ENCODE data around the gene VWDE. TPM values are rescaled to one million over a fixed set of nuclear protein-coding genes. Genes with fewer than 3 reads are reported as not detected.
"Not testable (repeated sequence)": the region's sequence is repeated elsewhere in the genome, so short reads cannot be mapped to it uniquely, and the experiment has no call there.

Gene VWDE
- total RNA-seq, 1 experiment from 2014 or later: 3.1 TPM

DNA sequence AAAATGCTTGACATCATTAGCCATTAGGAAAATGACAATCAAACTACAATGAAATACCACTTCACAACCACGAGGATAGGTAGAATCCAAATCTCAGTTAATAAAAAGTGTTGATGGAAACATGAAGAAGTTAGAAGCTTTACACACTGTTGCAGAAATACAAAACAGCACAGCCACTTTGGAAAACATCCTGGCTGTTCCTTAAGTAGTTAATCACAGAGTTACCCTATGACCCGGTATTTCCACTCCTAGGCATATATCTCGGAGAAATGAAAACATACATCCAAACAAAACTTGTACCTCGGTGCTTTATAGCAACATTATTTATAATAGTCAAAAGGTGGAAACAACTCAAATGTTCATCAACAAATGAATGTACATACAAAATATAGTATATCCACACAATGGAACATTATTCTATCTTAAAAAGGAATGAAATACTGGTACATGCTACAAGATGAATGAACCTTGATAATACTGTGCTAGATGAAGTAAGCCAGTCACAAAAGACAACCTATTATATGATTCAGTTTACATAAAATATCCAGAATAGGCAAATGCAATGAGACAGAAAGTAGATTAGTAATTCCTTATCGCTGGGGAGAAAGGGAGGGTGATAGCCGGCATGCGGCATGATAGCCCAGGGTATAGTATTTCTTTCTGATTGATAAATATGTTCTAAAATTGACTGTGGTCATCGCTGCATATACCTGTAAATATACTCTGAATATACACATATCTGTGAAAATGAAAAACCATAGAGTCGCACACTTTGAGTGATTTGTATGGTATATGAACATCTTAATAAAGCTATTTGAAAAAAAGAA is 1.9 kb downstream of the VWDE start:
- BruUV-seq (replicated peaks): no TSS peak
- no peak for DNase-seq (ENCODE audit: unreplicated experiment)
- Mint-ChIP-seq H3K4me1 (ENCODE audit: insufficient read depth, unreplicated experiment) (no peaks in the 10 kb centered on the region), H3K9me3 (ENCODE audit: unreplicated experiment) (peaks cover 9% of the 10 kb centered on the region), H3K27ac (ENCODE audit: low read depth, unreplicated experiment) (no peak overlapping the region), H3K27me3 (ENCODE audit: insufficient read depth, unreplicated experiment) (peaks cover 16% of the 10 kb centered on the region), H3K4me3 (ENCODE audit: unreplicated experiment) (no peak overlapping the region), H3K36me3 (ENCODE audit: insufficient read depth, unreplicated experiment) (no peaks in the 10 kb centered on the region)
- CTCF ChIA-PET: interaction anchor here (0.6 to 1.6 kb wide), 3 partner anchors 10 to 346 kb away, joined by 3 to 5 read pairs (median 3); no protein-coding TSS in a partner anchor
- intact Hi-C loops (cut with micrococcal nuclease): no loop called here
- TF ChIP-seq, protein P1, sequence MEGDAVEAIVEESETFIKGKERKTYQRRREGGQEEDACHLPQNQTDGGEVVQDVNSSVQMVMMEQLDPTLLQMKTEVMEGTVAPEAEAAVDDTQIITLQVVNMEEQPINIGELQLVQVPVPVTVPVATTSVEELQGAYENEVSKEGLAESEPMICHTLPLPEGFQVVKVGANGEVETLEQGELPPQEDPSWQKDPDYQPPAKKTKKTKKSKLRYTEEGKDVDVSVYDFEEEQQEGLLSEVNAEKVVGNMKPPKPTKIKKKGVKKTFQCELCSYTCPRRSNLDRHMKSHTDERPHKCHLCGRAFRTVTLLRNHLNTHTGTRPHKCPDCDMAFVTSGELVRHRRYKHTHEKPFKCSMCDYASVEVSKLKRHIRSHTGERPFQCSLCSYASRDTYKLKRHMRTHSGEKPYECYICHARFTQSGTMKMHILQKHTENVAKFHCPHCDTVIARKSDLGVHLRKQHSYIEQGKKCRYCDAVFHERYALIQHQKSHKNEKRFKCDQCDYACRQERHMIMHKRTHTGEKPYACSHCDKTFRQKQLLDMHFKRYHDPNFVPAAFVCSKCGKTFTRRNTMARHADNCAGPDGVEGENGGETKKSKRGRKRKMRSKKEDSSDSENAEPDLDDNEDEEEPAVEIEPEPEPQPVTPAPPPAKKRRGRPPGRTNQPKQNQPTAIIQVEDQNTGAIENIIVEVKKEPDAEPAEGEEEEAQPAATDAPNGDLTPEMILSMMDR (IDR thresholded peaks at IDR 0.05; ENCODE audit: unreplicated experiment): no peak
- POLR2A ChIA-PET: interaction anchor here (0.6 to 2.7 kb wide), 4 partner anchors 21 to 1587 kb away, joined by 3 to 16 read pairs (median 7); partner anchors contain the start of gene TMEM106B

DNA sequence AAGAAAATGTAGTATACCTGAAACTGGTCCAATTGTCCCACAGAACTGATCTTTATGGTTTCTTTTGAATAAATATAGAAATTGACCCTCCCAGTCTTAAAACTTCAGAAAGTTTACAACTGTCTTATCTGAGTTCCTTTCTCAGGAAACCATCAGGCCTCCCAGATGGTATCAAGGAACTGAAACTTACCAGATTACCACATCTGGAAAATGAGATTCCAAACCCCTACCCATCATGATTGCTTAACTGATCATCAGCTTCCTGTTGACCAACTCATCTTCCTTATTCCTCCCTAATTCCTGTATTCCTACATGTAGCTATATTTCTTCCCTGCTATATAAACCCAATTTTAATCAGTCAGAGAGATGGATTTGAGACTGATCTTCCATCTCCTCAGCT is 5.5 kb downstream of the VWDE start:
- Mint-ChIP-seq H3K4me1 (ENCODE audit: insufficient read depth, unreplicated experiment) (no peaks in the 10 kb centered on the region), H3K4me3 (ENCODE audit: unreplicated experiment) (no peak overlapping the region), H3K36me3 (ENCODE audit: insufficient read depth, unreplicated experiment) (no peaks in the 10 kb centered on the region), H3K27ac (ENCODE audit: low read depth, unreplicated experiment) (no peak overlapping the region), H3K9me3 (ENCODE audit: unreplicated experiment) (peaks cover 9% of the 10 kb centered on the region), H3K27me3 (ENCODE audit: insufficient read depth, unreplicated experiment) (peaks cover 16% of the 10 kb centered on the region)
- CTCF ChIA-PET: interaction anchor here (0.6 to 1.0 kb wide), 2 partner anchors 12 to 15 kb away, joined by 3 to 4 read pairs; no protein-coding TSS in a partner anchor
- POLR2A ChIA-PET: no interaction called here
- BruUV-seq (replicated peaks): no TSS peak
- intact Hi-C loops (cut with micrococcal nuclease): no loop called here
- TF ChIP-seq, protein P1 (IDR thresholded peaks at IDR 0.05; ENCODE audit: unreplicated experiment): no peak
- no peak for DNase-seq (ENCODE audit: unreplicated experiment)

DNA sequence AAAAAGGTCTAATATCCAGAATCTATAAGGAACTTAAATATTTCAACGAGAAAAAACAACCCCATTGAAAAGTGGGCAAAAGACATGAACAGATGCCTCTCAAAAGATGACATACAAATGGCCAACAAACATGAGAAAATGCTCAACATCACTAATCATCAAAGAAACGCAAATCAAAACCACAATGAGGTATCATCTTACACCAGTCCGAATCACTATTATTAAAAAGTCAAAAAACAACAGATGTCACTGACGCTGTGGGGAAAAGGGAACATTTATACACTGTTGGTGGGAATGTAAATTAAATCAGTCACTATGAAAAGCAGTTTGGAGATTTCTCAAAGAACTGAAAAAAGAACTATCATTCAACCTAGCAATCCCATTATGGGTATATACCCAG is 6.0 kb downstream of the VWDE start:
- Mint-ChIP-seq H3K27me3 (ENCODE audit: insufficient read depth, unreplicated experiment) (peaks cover 16% of the 10 kb centered on the region), H3K4me3 (ENCODE audit: unreplicated experiment) (no peak overlapping the region), H3K4me1 (ENCODE audit: insufficient read depth, unreplicated experiment) (no peaks in the 10 kb centered on the region), H3K9me3 (ENCODE audit: unreplicated experiment) (peaks cover 9% of the 10 kb centered on the region), H3K36me3 (ENCODE audit: insufficient read depth, unreplicated experiment) (no peaks in the 10 kb centered on the region), H3K27ac (ENCODE audit: low read depth, unreplicated experiment) (no peak overlapping the region)
- no TSS peak for BruUV-seq (replicated peaks)
- TF ChIP-seq, protein P1 (IDR thresholded peaks at IDR 0.05; ENCODE audit: unreplicated experiment): no peak
- intact Hi-C loops (cut with micrococcal nuclease): no loop called here
- ChIA-PET POLR2A (no interaction called here), CTCF (interaction anchor here (0.6 kb wide), 1 partner anchor 16 kb away, joined by 3 read pairs; no protein-coding TSS in a partner anchor)
- DNase-seq (ENCODE audit: unreplicated experiment): no peak

GRCh38 chr7:12396670-12397069 is 7.0 kb downstream of the VWDE start:
- H3K36me3 Mint-ChIP-seq (ENCODE audit: insufficient read depth, unreplicated experiment); H3K9me3 Mint-ChIP-seq (ENCODE audit: unreplicated experiment); H3K4me3 Mint-ChIP-seq (ENCODE audit: unreplicated experiment); DNase-seq (ENCODE audit: unreplicated experiment); BruUV-seq (replicated peaks); CTCF ChIA-PET; POLR2A ChIA-PET; H3K4me1 Mint-ChIP-seq (ENCODE audit: insufficient read depth, unreplicated experiment); H3K27ac Mint-ChIP-seq (ENCODE audit: low read depth, unreplicated experiment); intact Hi-C loops (cut with micrococcal nuclease): not testable (repeated sequence)
- peaks cover 16% of the 10 kb centered on the region for H3K27me3 Mint-ChIP-seq (ENCODE audit: insufficient read depth, unreplicated experiment)

Measured in MCF 10A (cell line).